Testis (tissue), 2 donors: ENCODE data around the gene PGLYRP2.

Experiments used
- CTCF ChIP-seq, 3 experiments: fragments of 450-650 bp in 2 of 3; fragments of 200-600 bp in 1 of 3; sonication (generic) in 1 of 3; IDR thresholded peaks; one replicate each; pipeline ENCODE4 v1.5.1; 2016 to 2019; ENCODE audit warnings: antibody characterized with exemption in 3 of 3, mild to moderate bottlenecking in 2 of 3, moderate library complexity in 1 of 3
- POLR2A ChIP-seq: fragments of 450-650 bp; IDR thresholded peaks from one replicate; pipeline ENCODE4 v1.6.1; 2017; ENCODE audit warnings: antibody characterized with exemption, mild to moderate bottlenecking, moderate library complexity

- TF ChIP-seq CTCF (IDR thresholded peaks at IDR 0.05) (no peak), POLR2A (no peak)
Measured at GRCh38 chr19:15502264-15502663, 23.0 kb upstream of the PGLYRP2 start.
